ENCODE measurements around the gene CASQ1. TPM values are rescaled to one million over a fixed set of nuclear protein-coding genes. Genes with fewer than 3 reads are reported as not detected.
A peak's percentile ranks its signal among the peaks of the same experiment; 100 is the strongest.

The CASQ1 gene
- total and polyA plus RNA-seq, 5 donors from 2014 or later: not detected

- Histone ChIP-seq H3K27me3 (ENCODE audit: control insufficient read depth, insufficient read depth, low read length) (no peaks in the 10 kb centered on the region), H3K36me3 (ENCODE audit: control insufficient read depth, insufficient read depth, low read length) (no peaks in the 10 kb centered on the region), H3K4me1 (ENCODE audit: control insufficient read depth, insufficient read depth, low read length, poor library complexity, severe bottlenecking) (no peaks in the 10 kb centered on the region), H3K27ac (ENCODE audit: insufficient read depth, low read length, poor library complexity, severe bottlenecking) (no peak overlapping the region), H3K4me3 (ENCODE audit: low read depth, low read length) (no peak overlapping the region), H3K9me3 (ENCODE audit: control insufficient read depth in 2 of 2, low read length in 2 of 2) (no peaks in the 10 kb centered on the region)
- no peaks in the 10 kb centered on the region for H3K36me3 Mint-ChIP-seq
- peaks cover 0 to 1% (median 0%) of the 10 kb centered on the region in 7 donors for H3K9me3 Mint-ChIP-seq
- H3K4me3 Mint-ChIP-seq: no peak overlapping the region
- H3K27ac Mint-ChIP-seq: no peak overlapping the region
- peaks cover 25% of the 10 kb centered on the region for H3K27me3 Mint-ChIP-seq
- peak in 1 of 2 donors; percentile 23 for ATAC-seq (ENCODE audit: low read depth in 2 of 2)
- peaks cover 0 to 12% (median 7%) of the 10 kb centered on the region in 4 donors for H3K4me1 Mint-ChIP-seq
- DNase-seq: peak in 1 of 3 donors; percentile 20
Measured at GRCh38 chr1:160169553-160170399, 20.6 kb upstream of the CASQ1 start.

GRCh38 chr1:160171354-160171753, 19.0 kb upstream of the CASQ1 start:
- Histone ChIP-seq H3K36me3 (ENCODE audit: control insufficient read depth, insufficient read depth, low read length) (no peaks in the 10 kb centered on the region), H3K9me3 (ENCODE audit: control insufficient read depth in 2 of 2, low read length in 2 of 2) (no peaks in the 10 kb centered on the region), H3K27ac (ENCODE audit: insufficient read depth, low read length, poor library complexity, severe bottlenecking) (no peak overlapping the region), H3K4me3 (ENCODE audit: low read depth, low read length) (no peak overlapping the region), H3K4me1 (ENCODE audit: control insufficient read depth, insufficient read depth, low read length, poor library complexity, severe bottlenecking) (no peaks in the 10 kb centered on the region), H3K27me3 (ENCODE audit: control insufficient read depth, insufficient read depth, low read length) (no peaks in the 10 kb centered on the region)
- Mint-ChIP-seq H3K27ac (no peak overlapping the region), H3K36me3 (no peaks in the 10 kb centered on the region), H3K9me3 (peaks cover 0 to 1% (median 0%) of the 10 kb centered on the region in 7 donors), H3K4me1 (peaks cover 0 to 12% (median 7%) of the 10 kb centered on the region in 4 donors), H3K4me3 (no peak overlapping the region), H3K27me3 (peaks cover 15% of the 10 kb centered on the region)
- ATAC-seq (ENCODE audit: low read depth in 2 of 2) (no peak), DNase-seq (no peak)

GRCh38 chr1:160171980-160172379, 18.4 kb upstream of the CASQ1 start:
- H3K4me1 ChIP-seq (ENCODE audit: control insufficient read depth, insufficient read depth, low read length, poor library complexity, severe bottlenecking): no peaks in the 10 kb centered on the region
- H3K4me3 ChIP-seq (ENCODE audit: low read depth, low read length): no peak overlapping the region
- no peaks in the 10 kb centered on the region for H3K36me3 ChIP-seq (ENCODE audit: control insufficient read depth, insufficient read depth, low read length)
- Mint-ChIP-seq H3K36me3 (no peaks in the 10 kb centered on the region), H3K4me1 (peaks cover 0 to 12% (median 8%) of the 10 kb centered on the region in 4 donors), H3K27me3 (peaks cover 15% of the 10 kb centered on the region), H3K27ac (no peak overlapping the region), H3K9me3 (peaks cover 0 to 1% (median 0%) of the 10 kb centered on the region in 7 donors), H3K4me3 (no peak overlapping the region)
- H3K27ac ChIP-seq (ENCODE audit: insufficient read depth, low read length, poor library complexity, severe bottlenecking): no peak overlapping the region
- no peaks in the 10 kb centered on the region for H3K27me3 ChIP-seq (ENCODE audit: control insufficient read depth, insufficient read depth, low read length)
- no peaks in the 10 kb centered on the region for H3K9me3 ChIP-seq (ENCODE audit: control insufficient read depth in 2 of 2, low read length in 2 of 2)
- no peak for ATAC-seq (ENCODE audit: low read depth in 2 of 2)
- no peak for DNase-seq

- Mint-ChIP-seq H3K4me3 (peak overlapping the region in 1 of 4 donors; percentile 32), H3K27ac (peak overlapping the region in 2 of 3 donors; percentile 79 to 83), H3K36me3 (no peaks in the 10 kb centered on the region), H3K4me1 (peaks cover 0 to 6% (median 4%) of the 10 kb centered on the region in 4 donors), H3K27me3 (peaks cover 12% of the 10 kb centered on the region), H3K9me3 (peaks cover 0 to 1% (median 0%) of the 10 kb centered on the region in 7 donors)
- ATAC-seq (ENCODE audit: low read depth in 2 of 2) (peak in 1 of 2 donors; percentile 37), DNase-seq (no peak)
- no peaks in the 10 kb centered on the region for H3K36me3 ChIP-seq (ENCODE audit: control insufficient read depth, insufficient read depth, low read length)
- H3K27ac ChIP-seq (ENCODE audit: insufficient read depth, low read length, poor library complexity, severe bottlenecking): no peak overlapping the region
- H3K4me3 ChIP-seq (ENCODE audit: low read depth, low read length): no peak overlapping the region
- no peaks in the 10 kb centered on the region for H3K4me1 ChIP-seq (ENCODE audit: control insufficient read depth, insufficient read depth, low read length, poor library complexity, severe bottlenecking)
- no peaks in the 10 kb centered on the region for H3K9me3 ChIP-seq (ENCODE audit: control insufficient read depth in 2 of 2, low read length in 2 of 2)
- H3K27me3 ChIP-seq (ENCODE audit: control insufficient read depth, insufficient read depth, low read length): no peaks in the 10 kb centered on the region
Measured at GRCh38 chr1:160177231-160177630, 13.1 kb upstream of the CASQ1 start.

GRCh38 chr1:160177667-160178066, 12.7 kb upstream of the CASQ1 start:
- Histone ChIP-seq H3K27ac (ENCODE audit: insufficient read depth, low read length, poor library complexity, severe bottlenecking) (no peak overlapping the region), H3K27me3 (ENCODE audit: control insufficient read depth, insufficient read depth, low read length) (no peaks in the 10 kb centered on the region), H3K36me3 (ENCODE audit: control insufficient read depth, insufficient read depth, low read length) (no peaks in the 10 kb centered on the region), H3K4me3 (ENCODE audit: low read depth, low read length) (no peak overlapping the region), H3K9me3 (ENCODE audit: control insufficient read depth in 2 of 2, low read length in 2 of 2) (no peaks in the 10 kb centered on the region), H3K4me1 (ENCODE audit: control insufficient read depth, insufficient read depth, low read length, poor library complexity, severe bottlenecking) (no peaks in the 10 kb centered on the region)
- peaks cover 0 to 1% (median 0%) of the 10 kb centered on the region in 7 donors for H3K9me3 Mint-ChIP-seq
- DNase-seq: no peak
- peaks cover 0 to 6% (median 4%) of the 10 kb centered on the region in 4 donors for H3K4me1 Mint-ChIP-seq
- H3K4me3 Mint-ChIP-seq: no peak overlapping the region
- peak overlapping the region in 2 of 3 donors; percentile 79 to 83 for H3K27ac Mint-ChIP-seq
- H3K36me3 Mint-ChIP-seq: no peaks in the 10 kb centered on the region
- no peak for ATAC-seq (ENCODE audit: low read depth in 2 of 2)
- H3K27me3 Mint-ChIP-seq: peaks cover 12% of the 10 kb centered on the region

- Histone ChIP-seq H3K36me3 (ENCODE audit: control insufficient read depth, insufficient read depth, low read length) (no peaks in the 10 kb centered on the region), H3K27me3 (ENCODE audit: control insufficient read depth, insufficient read depth, low read length) (no peaks in the 10 kb centered on the region), H3K27ac (ENCODE audit: insufficient read depth, low read length, poor library complexity, severe bottlenecking) (no peak overlapping the region), H3K9me3 (ENCODE audit: control insufficient read depth in 2 of 2, low read length in 2 of 2) (no peaks in the 10 kb centered on the region), H3K4me1 (ENCODE audit: control insufficient read depth, insufficient read depth, low read length, poor library complexity, severe bottlenecking) (no peaks in the 10 kb centered on the region), H3K4me3 (ENCODE audit: low read depth, low read length) (no peak overlapping the region)
- Mint-ChIP-seq H3K4me3 (no peak overlapping the region), H3K4me1 (peaks cover 0 to 4% (median 0%) of the 10 kb centered on the region in 4 donors), H3K36me3 (no peaks in the 10 kb centered on the region), H3K27ac (no peak overlapping the region), H3K9me3 (peaks cover 0 to under 1% (median 0%) of the 10 kb centered on the region in 7 donors), H3K27me3 (peaks cover 7% of the 10 kb centered on the region)
- ATAC-seq (ENCODE audit: low read depth in 2 of 2): no peak
- DNase-seq: no peak
Measured at GRCh38 chr1:160178731-160179130, 11.6 kb upstream of the CASQ1 start.

- Mint-ChIP-seq H3K9me3 (no peaks in the 10 kb centered on the region), H3K27ac (no peak overlapping the region), H3K27me3 (peaks cover 5% of the 10 kb centered on the region), H3K36me3 (no peaks in the 10 kb centered on the region), H3K4me3 (no peak overlapping the region), H3K4me1 (peaks cover 0 to 4% (median 0%) of the 10 kb centered on the region in 4 donors)
- no peaks in the 10 kb centered on the region for H3K27me3 ChIP-seq (ENCODE audit: control insufficient read depth, insufficient read depth, low read length)
- ATAC-seq (ENCODE audit: low read depth in 2 of 2) (no peak), DNase-seq (no peak)
- no peaks in the 10 kb centered on the region for H3K36me3 ChIP-seq (ENCODE audit: control insufficient read depth, insufficient read depth, low read length)
- no peaks in the 10 kb centered on the region for H3K4me1 ChIP-seq (ENCODE audit: control insufficient read depth, insufficient read depth, low read length, poor library complexity, severe bottlenecking)
- no peak overlapping the region for H3K27ac ChIP-seq (ENCODE audit: insufficient read depth, low read length, poor library complexity, severe bottlenecking)
- H3K4me3 ChIP-seq (ENCODE audit: low read depth, low read length): no peak overlapping the region
- no peaks in the 10 kb centered on the region for H3K9me3 ChIP-seq (ENCODE audit: control insufficient read depth in 2 of 2, low read length in 2 of 2)
Measured at GRCh38 chr1:160179336-160179735, 11.0 kb upstream of the CASQ1 start.
